Panc1 (cell line): Measurements from ENCODE around the gene APOBEC3G. TPM values are rescaled to one million over a fixed set of nuclear protein-coding genes. Genes with fewer than 3 reads are reported as not detected.

Experiments used
- ATAC-seq: fragments of 200-7000 bp; cut with Tn5 transposase; 2 replicates; pipeline ENCODE4 v1.9.1; 2020; ENCODE audit warnings: mild to moderate bottlenecking, moderate library complexity
- BruUV-seq: library from RNA; stranded (reverse); fragments of 400-500 nt; replicated peaks from 2 replicates; lab custom pipeline; 2021; lab: Mats Ljungman, UMichigan
- CTCF ChIA-PET: fragments of 300-600 bp; sonication (Branson Sonifier 250); formaldehyde crosslinking; loops from one replicate; lab custom pipeline; 2022; ENCODE audit warnings: antibody characterized with exemption; lab: Charles Lee
- POLR2A ChIA-PET: fragments of 300-600 bp; sonication (Branson Sonifier 250); formaldehyde crosslinking; loops from one replicate; lab custom pipeline; 2022; ENCODE audit warnings: antibody characterized with exemption; lab: Charles Lee
- DNase-seq: peaks from one replicate; pipeline ENCODE4 v3.0.0-alpha.2; 2010; ENCODE audit warnings: low read depth, low spot score
- H3K27ac ChIP-seq: 2 replicates; pipeline ENCODE4 v1.5.1; 2011; ENCODE audit warnings: mild to moderate bottlenecking, low read length, inconsistent platforms
- H3K27me3 ChIP-seq: fragments of 200-500 bp; sonication (Bioruptor generic); 2 replicates; pipeline ENCODE4 v1.6.0; 2014; ENCODE audit warnings: low read length, inconsistent platforms; ENCODE audit not compliant: control insufficient read depth, insufficient read depth
- H3K36me3 ChIP-seq: fragments of 200-500 bp; sonication (Bioruptor generic); 2 replicates; pipeline ENCODE4 v1.5.1; 2014; ENCODE audit warnings: inconsistent platforms, mild to moderate bottlenecking, low read length, moderate library complexity; ENCODE audit not compliant: control insufficient read depth, insufficient read depth
- H3K4me1 ChIP-seq: 2 replicates; pipeline ENCODE4 v1.5.1; 2011; ENCODE audit warnings: inconsistent platforms, mild to moderate bottlenecking, low read length, moderate library complexity; ENCODE audit not compliant: control insufficient read depth, insufficient read depth
- H3K4me3 ChIP-seq, 2 experiments: 2 replicates each; pipeline ENCODE4 v1.5.1; 2011 to 2012; ENCODE audit warnings: low read depth in 2 of 2, low read length in 2 of 2, mild to moderate bottlenecking in 2 of 2, inconsistent platforms in 1 of 2, moderate library complexity in 1 of 2
- H3K9me3 ChIP-seq: fragments of 200-500 bp; sonication (Bioruptor generic); 2 replicates; pipeline ENCODE4 v1.5.1; 2014; ENCODE audit warnings: low read depth, mild to moderate bottlenecking, inconsistent platforms, low read length, moderate library complexity; ENCODE audit not compliant: control insufficient read depth, insufficient read depth
- CTCF ChIP-seq: fragments of 450-650 bp; IDR thresholded peaks from 2 replicates; pipeline ENCODE4 v1.5.1; 2017; ENCODE audit warnings: mild to moderate bottlenecking
- POLR2AphosphoS5 ChIP-seq: IDR thresholded peaks from 2 replicates; pipeline ENCODE4 v1.6.1; 2012; ENCODE audit warnings: mild to moderate bottlenecking, low read depth, low read length, moderate library complexity
- REST ChIP-seq, 2 experiments: IDR thresholded peaks; 2 replicates each; pipeline ENCODE4 v1.6.1; 2011 to 2012; ENCODE audit warnings: low read depth in 2 of 2, control low read depth in 1 of 2, low read length in 1 of 2, mild to moderate bottlenecking in 1 of 2, moderate library complexity in 1 of 2; ENCODE audit not compliant: insufficient read depth in 1 of 2
- SIN3A ChIP-seq: IDR thresholded peaks from 2 replicates; pipeline ENCODE4 v1.6.1; 2012; ENCODE audit warnings: low read depth, mild to moderate bottlenecking, low read length, moderate library complexity, borderline replicate concordance; ENCODE audit not compliant: insufficient read depth
- TCF7L2 ChIP-seq: IDR thresholded peaks from 2 replicates; pipeline ENCODE4 v1.6.1; 2011; ENCODE audit warnings: mild to moderate bottlenecking, low read depth, low read length, inconsistent platforms
- in situ Hi-C: cut with HindIII; loops from 2 replicates; pipeline ENCODE4 v1.10.0; 2016; ENCODE audit warnings: low sequenced_read_pairs, low pct_unique_long_range_greater_than_20kb
- intact Hi-C: fragments of 100-400 bp; cut with micrococcal nuclease; formaldehyde crosslinking; loops from one replicate; pipeline ENCODE4 v1.10.0; 2022; ENCODE audit not compliant: unreplicated experiment
- total RNA-seq: library from RNA; stranded (reverse); gene quantifications from one replicate; pipeline ENCODE4 v1.2.1, GENCODE V29; 2021; ENCODE audit not compliant: unreplicated experiment

Gene APOBEC3G
- total RNA-seq, 1 experiment from 2014 or later = 4.8 TPM

GRCh38 chr22:39133871-39134270 is 56.8 kb downstream of the APOBEC3G start:
- no peaks in the 10 kb centered on the region for H3K27me3 ChIP-seq
- peaks cover 7% of the 10 kb centered on the region; the same call in 1 of the 2 replicates for H3K4me1 ChIP-seq
- POLR2A ChIA-PET = no interaction called here
- intact Hi-C loops (no loop called here), in situ Hi-C loops (no loop called here)
- DNase-seq (no peak), ATAC-seq (no peak)
- CTCF ChIA-PET = no interaction called here
- H3K4me3 ChIP-seq = no peak overlapping the region
- no TSS peak for BruUV-seq
- no peak overlapping the region for H3K27ac ChIP-seq
- no peak for TF ChIP-seq POLR2AphosphoS5
- no peak for TF ChIP-seq CTCF
- TF ChIP-seq SIN3A = no peak
- no peak for TF ChIP-seq REST (IDR thresholded peaks at IDR 0.05; ENCODE audit: insufficient read depth in 1 of 2, low read depth in 2 of 2, low read length in 1 of 2)
- TF ChIP-seq TCF7L2 = no peak
- H3K36me3 ChIP-seq = no peaks in the 10 kb centered on the region
- no peaks in the 10 kb centered on the region for H3K9me3 ChIP-seq

- POLR2A ChIA-PET = no interaction called here
- peak; percentile 13; the same call in 1 of the 2 replicates for ATAC-seq
- intact Hi-C loops = no loop called here
Observed at GRCh38 chr22:39134366-39135091, 57.5 kb downstream of the APOBEC3G start.

More at GRCh38 chr22:39134366-39135091, 57.5 kb downstream of the APOBEC3G start:
- peaks cover 7% of the 10 kb centered on the region; the same call in 1 of the 2 replicates for H3K4me1 ChIP-seq
- H3K36me3 ChIP-seq = no peaks in the 10 kb centered on the region
- H3K4me3 ChIP-seq = no peak overlapping the region
- DNase-seq = no peak
- H3K27ac ChIP-seq = no peak overlapping the region
- no peak for TF ChIP-seq POLR2AphosphoS5
- no peak for TF ChIP-seq SIN3A
- no peak for TF ChIP-seq REST (IDR thresholded peaks at IDR 0.05; ENCODE audit: insufficient read depth in 1 of 2, low read depth in 2 of 2, low read length in 1 of 2)
- no peak for TF ChIP-seq TCF7L2
- TF ChIP-seq CTCF = no peak
- CTCF ChIA-PET = interaction anchor here (0.5 kb wide), 1 partner anchor 45 kb away, joined by 3 read pairs; no protein-coding TSS in a partner anchor
- no peaks in the 10 kb centered on the region for H3K27me3 ChIP-seq
- no peaks in the 10 kb centered on the region for H3K9me3 ChIP-seq
- in situ Hi-C loops = no loop called here
- no TSS peak for BruUV-seq
